Ovary (tissue), 3 donors: ENCODE measurements around the gene CCDC13.

Experiments used
- CTCF ChIP-seq, 3 donors: fragments of 450-650 bp in 2 of 3; fragments of 200-600 bp in 1 of 3; IDR thresholded peaks; one replicate each; pipeline versions ENCODE4 v1.5.1 to v1.8.0; 2016 to 2022; ENCODE audit warnings: antibody characterized with exemption in 3 of 3, mild to moderate bottlenecking in 1 of 3
- EP300 ChIP-seq: sonication (generic); formaldehyde crosslinking; IDR thresholded peaks from one replicate; pipeline ENCODE4 v1.6.1; 2017; ENCODE audit warnings: antibody characterized with exemption
- POLR2A ChIP-seq: fragments of 450-650 bp; IDR thresholded peaks from one replicate; pipeline ENCODE4 v1.6.1; 2017; ENCODE audit warnings: antibody characterized with exemption, mild to moderate bottlenecking, moderate library complexity
- donor health status: DM: no; HTN: no; CAD: no.

GRCh38 chr3:42780892-42781700, 8.0 kb upstream of the CCDC13 start:
- no peak for TF ChIP-seq POLR2A
- peak; percentile 58 to 78 (median 71) for TF ChIP-seq CTCF (IDR thresholded peaks at IDR 0.05)
- TF ChIP-seq EP300 = no peak
